Natural killer cell treated with Interleukin-12 subunit alpha and Interleukin-12 subunit beta and Interleukin-15 and Interleukin-18, amount 100 ng/mL, for 72 hours (primary cell): ENCODE results near the gene STH. TPM values are rescaled to one million over a fixed set of nuclear protein-coding genes. Genes with fewer than 3 reads are reported as not detected.

ENCODE experiments used
- ATAC-seq, 2 donors: fragments of 150-1000 bp; cut with Tn5 transposase in 1 of 2; sonication (Bioruptor Pico), chemical (Tn5 transposase) in 1 of 2; 2 replicates each; pipeline ENCODE4 v1.10.0; 2021
- DNase-seq: peaks from one replicate; pipeline ENCODE4 v3.0.0; 2022; ENCODE audit warnings: low spot score
- H3K27ac Mint-ChIP-seq, 2 donors: 1 replicate in 1 of 2; 2 replicates in 1 of 2; pipeline ENCODE4 v1.8.0; 2022; ENCODE audit warnings: mixed read lengths in 2 of 2, mild to moderate bottlenecking in 1 of 2, moderate library complexity in 1 of 2
- H3K27me3 Mint-ChIP-seq, 2 donors: 1 replicate in 1 of 2; 2 replicates in 1 of 2; pipeline ENCODE4 v1.8.0; 2022; ENCODE audit warnings: mixed read lengths in 2 of 2
- H3K36me3 Mint-ChIP-seq: one replicate; pipeline ENCODE4 v1.8.0; 2022; ENCODE audit warnings: mixed read lengths
- H3K4me1 Mint-ChIP-seq, 2 donors: 1 replicate in 1 of 2; 2 replicates in 1 of 2; pipeline ENCODE4 v1.8.0; 2022; ENCODE audit warnings: low read depth in 2 of 2, mixed read lengths in 2 of 2, mild to moderate bottlenecking in 1 of 2
- H3K4me3 Mint-ChIP-seq: one replicate; pipeline ENCODE4 v1.8.0; 2022; ENCODE audit warnings: mixed read lengths
- H3K9me3 Mint-ChIP-seq: 2 replicates; pipeline ENCODE4 v1.8.0; 2022; ENCODE audit warnings: mixed read lengths
- total RNA-seq, 2 donors: library from RNA; stranded (reverse); gene quantifications; one replicate each; pipeline ENCODE4 v1.2.3, GENCODE V29; 2022

STH gene
- total RNA-seq, 2 donors from 2014 or later: not detected

GRCh38 chr17:46036491-46036890, 37.4 kb downstream of the STH start:
- Mint-ChIP-seq H3K4me3 (no peak overlapping the region), H3K9me3 (no peaks in the 10 kb centered on the region), H3K27me3 (no peaks in the 10 kb centered on the region), H3K4me1 (peaks cover 10 to 31% of the 10 kb centered on the region in 2 donors), H3K27ac (peak overlapping the region; percentile 3 to 27), H3K36me3 (peaks cover 29% of the 10 kb centered on the region)
- DNase-seq: no peak
- ATAC-seq: no peak

GRCh38 chr17:46037722-46038255, 38.7 kb downstream of the STH start:
- peaks cover 10 to 31% of the 10 kb centered on the region in 2 donors for H3K4me1 Mint-ChIP-seq
- peak overlapping the region in 1 of 2 donors; percentile 84 for H3K27ac Mint-ChIP-seq
- H3K27me3 Mint-ChIP-seq: no peaks in the 10 kb centered on the region
- H3K4me3 Mint-ChIP-seq: no peak overlapping the region
- no peaks in the 10 kb centered on the region for H3K9me3 Mint-ChIP-seq
- ATAC-seq (no peak), DNase-seq (no peak)
- peaks cover 30% of the 10 kb centered on the region for H3K36me3 Mint-ChIP-seq

GRCh38 chr17:46038414-46038813, 39.4 kb downstream of the STH start:
- H3K36me3 Mint-ChIP-seq: peaks cover 27% of the 10 kb centered on the region
- H3K27me3 Mint-ChIP-seq: no peaks in the 10 kb centered on the region
- H3K4me3 Mint-ChIP-seq: no peak overlapping the region
- H3K27ac Mint-ChIP-seq: peak overlapping the region in 1 of 2 donors; percentile 84
- H3K9me3 Mint-ChIP-seq: no peaks in the 10 kb centered on the region
- H3K4me1 Mint-ChIP-seq: peaks cover 11 to 26% of the 10 kb centered on the region in 2 donors
- ATAC-seq: no peak
- no peak for DNase-seq

GRCh38 chr17:46038937-46039336, 39.9 kb downstream of the STH start:
- ATAC-seq (no peak), DNase-seq (no peak)
- H3K27ac Mint-ChIP-seq: no peak overlapping the region
- H3K27me3 Mint-ChIP-seq: no peaks in the 10 kb centered on the region
- H3K4me3 Mint-ChIP-seq: no peak overlapping the region
- H3K9me3 Mint-ChIP-seq: no peaks in the 10 kb centered on the region
- H3K36me3 Mint-ChIP-seq: peaks cover 32% of the 10 kb centered on the region
- peaks cover 15 to 25% of the 10 kb centered on the region in 2 donors for H3K4me1 Mint-ChIP-seq

- Mint-ChIP-seq H3K4me1 (peaks cover 21 to 29% of the 10 kb centered on the region in 2 donors), H3K27me3 (no peaks in the 10 kb centered on the region), H3K9me3 (no peaks in the 10 kb centered on the region), H3K27ac (peak overlapping the region in 1 of 2 donors; percentile 80), H3K36me3 (peaks cover 36% of the 10 kb centered on the region), H3K4me3 (no peak overlapping the region)
- ATAC-seq: no peak
- no peak for DNase-seq
Observed at GRCh38 chr17:46039592-46040186, 40.6 kb downstream of the STH start.

- H3K27ac Mint-ChIP-seq: no peak overlapping the region
- H3K4me1 Mint-ChIP-seq: peaks cover 30 to 31% of the 10 kb centered on the region in 2 donors
Observed at GRCh38 chr17:46042246-46042645, 43.2 kb downstream of the STH start.

GRCh38 chr17:46042925-46043324, 43.9 kb downstream of the STH start:
- Mint-ChIP-seq H3K27me3 (no peaks in the 10 kb centered on the region), H3K36me3 (peaks cover 42% of the 10 kb centered on the region), H3K27ac (no peak overlapping the region), H3K9me3 (no peaks in the 10 kb centered on the region), H3K4me3 (no peak overlapping the region), H3K4me1 (peaks cover 29 to 30% of the 10 kb centered on the region in 2 donors)
- DNase-seq (no peak), ATAC-seq (no peak)

More at GRCh38 chr17:46042246-46042645, 43.2 kb downstream of the STH start:
- H3K4me3 Mint-ChIP-seq: no peak overlapping the region
- peaks cover 44% of the 10 kb centered on the region for H3K36me3 Mint-ChIP-seq
- no peaks in the 10 kb centered on the region for H3K9me3 Mint-ChIP-seq
- no peak for DNase-seq
- ATAC-seq: no peak
- no peaks in the 10 kb centered on the region for H3K27me3 Mint-ChIP-seq

GRCh38 chr17:46043606-46044005, 44.6 kb downstream of the STH start:
- Mint-ChIP-seq H3K4me3 (no peak overlapping the region), H3K9me3 (no peaks in the 10 kb centered on the region), H3K4me1 (peaks cover 23 to 25% of the 10 kb centered on the region in 2 donors), H3K36me3 (peaks cover 37% of the 10 kb centered on the region), H3K27ac (peak overlapping the region; percentile 51 to 61), H3K27me3 (no peaks in the 10 kb centered on the region)
- DNase-seq (no peak), ATAC-seq (no peak)

- Mint-ChIP-seq H3K9me3 (no peaks in the 10 kb centered on the region), H3K4me1 (peaks cover 23 to 25% of the 10 kb centered on the region in 2 donors), H3K27ac (peak overlapping the region; percentile 51 to 61), H3K36me3 (peaks cover 37% of the 10 kb centered on the region), H3K4me3 (no peak overlapping the region), H3K27me3 (no peaks in the 10 kb centered on the region)
- ATAC-seq (no peak), DNase-seq (no peak)
Observed at GRCh38 chr17:46044286-46044928, 45.4 kb downstream of the STH start.

- peaks cover 23 to 25% of the 10 kb centered on the region in 2 donors for H3K4me1 Mint-ChIP-seq
- H3K9me3 Mint-ChIP-seq: no peaks in the 10 kb centered on the region
- no peaks in the 10 kb centered on the region for H3K27me3 Mint-ChIP-seq
- H3K4me3 Mint-ChIP-seq: peak overlapping the region; percentile 7
- ATAC-seq: no peak
- no peak for DNase-seq
- H3K27ac Mint-ChIP-seq: peak overlapping the region; percentile 51 to 61
- peaks cover 37% of the 10 kb centered on the region for H3K36me3 Mint-ChIP-seq
Observed at GRCh38 chr17:46044989-46045388, 45.9 kb downstream of the STH start.

- H3K27ac Mint-ChIP-seq: peak overlapping the region; percentile 51 to 61
- ATAC-seq: peak; percentile 71 to 95
Observed at GRCh38 chr17:46045639-46046038, 46.6 kb downstream of the STH start.

GRCh38 chr17:46046957-46047356, 47.9 kb downstream of the STH start:
- Mint-ChIP-seq H3K27ac (peak overlapping the region in 1 of 2 donors; percentile 25), H3K36me3 (peaks cover 28% of the 10 kb centered on the region), H3K9me3 (no peaks in the 10 kb centered on the region), H3K4me3 (no peak overlapping the region), H3K4me1 (peaks cover 22 to 30% of the 10 kb centered on the region in 2 donors), H3K27me3 (no peaks in the 10 kb centered on the region)
- DNase-seq (no peak), ATAC-seq (no peak)

More at GRCh38 chr17:46045639-46046038, 46.6 kb downstream of the STH start:
- H3K36me3 Mint-ChIP-seq: peaks cover 31% of the 10 kb centered on the region
- no peak for DNase-seq
- H3K4me1 Mint-ChIP-seq: peaks cover 18 to 25% of the 10 kb centered on the region in 2 donors
- H3K9me3 Mint-ChIP-seq: no peaks in the 10 kb centered on the region
- peak overlapping the region; percentile 7 for H3K4me3 Mint-ChIP-seq
- H3K27me3 Mint-ChIP-seq: no peaks in the 10 kb centered on the region

- peak overlapping the region in 1 of 2 donors; percentile 25 for H3K27ac Mint-ChIP-seq
- DNase-seq (no peak), ATAC-seq (no peak)
- H3K9me3 Mint-ChIP-seq: no peaks in the 10 kb centered on the region
- H3K4me1 Mint-ChIP-seq: peaks cover 26 to 33% of the 10 kb centered on the region in 2 donors
- no peaks in the 10 kb centered on the region for H3K27me3 Mint-ChIP-seq
- H3K4me3 Mint-ChIP-seq: no peak overlapping the region
- H3K36me3 Mint-ChIP-seq: peaks cover 30% of the 10 kb centered on the region
Observed at GRCh38 chr17:46047398-46047797, 48.3 kb downstream of the STH start.

- Mint-ChIP-seq H3K4me1 (peaks cover 26 to 33% of the 10 kb centered on the region in 2 donors), H3K36me3 (peaks cover 30% of the 10 kb centered on the region), H3K4me3 (no peak overlapping the region), H3K27ac (peak overlapping the region in 1 of 2 donors; percentile 23), H3K27me3 (no peaks in the 10 kb centered on the region), H3K9me3 (no peaks in the 10 kb centered on the region)
- ATAC-seq: no peak
- no peak for DNase-seq
Observed at GRCh38 chr17:46047856-46048255, 48.8 kb downstream of the STH start.
